HEK293 (cell line): Measurements from ENCODE around the gene UBE2M.

Experiments used
- CTCF ChIA-PET: fragments of 350-600 bp; formaldehyde crosslinking; extraction: SDS; loops from one replicate; lab custom pipeline; 2021; ENCODE audit warnings: antibody characterized with exemption; lab: Yijun Ruan, JAX
- POLR2A ChIA-PET: fragments of 300-600 bp; formaldehyde crosslinking; extraction: SDS; loops from one replicate; lab custom pipeline; 2020; ENCODE audit warnings: antibody characterized with exemption, inconsistent platforms; lab: Yijun Ruan, JAX
- H3K27ac ChIP-seq: fragments of 200-500 bp; sonication (Bioruptor generic); 2 replicates; pipeline ENCODE4 v1.5.1; 2014; ENCODE audit warnings: low read depth, low read length, control low read depth, inconsistent platforms; ENCODE audit errors: extremely low read depth
- H3K36me3 ChIP-seq, 2 experiments: fragments of 200-500 bp in 1 of 2; sonication (Bioruptor generic) in 1 of 2; 1 replicate in 1 of 2; 2 replicates in 1 of 2; pipeline ENCODE4 v1.5.1; 2014 to 2017; ENCODE audit warnings: inconsistent platforms in 2 of 2, low read length in 2 of 2; ENCODE audit not compliant: control insufficient read depth in 2 of 2, insufficient read depth in 1 of 2
- H3K4me1 ChIP-seq: fragments of 200-500 bp; sonication (Bioruptor generic); 2 replicates; pipeline ENCODE4 v1.5.1; 2014; ENCODE audit warnings: mild to moderate bottlenecking, low read length, inconsistent platforms; ENCODE audit not compliant: control insufficient read depth, insufficient read depth
- H3K4me3 ChIP-seq: 2 replicates; pipeline ENCODE4 v1.5.1; 2011; ENCODE audit warnings: low read depth, mild to moderate bottlenecking, control low read depth, low read length, moderate library complexity
- H3K9me3 ChIP-seq: fragments of 200-500 bp; sonication (Bioruptor generic); 2 replicates; pipeline ENCODE4 v1.5.1; 2014; ENCODE audit warnings: low read depth, low read length, inconsistent platforms; ENCODE audit not compliant: control insufficient read depth, insufficient read depth
- BCL6B ChIP-seq: fragments of 450-650 bp; formaldehyde crosslinking; IDR thresholded peaks from 2 replicates; pipeline ENCODE4 v1.5.1; 2017; ENCODE audit warnings: missing biosample characterization, missing genetic modification characterization
- HOXD13 ChIP-seq: sonication (generic); formaldehyde crosslinking; IDR thresholded peaks from 2 replicates; pipeline ENCODE4 v1.8.0; 2022; ENCODE audit warnings: missing genetic modification reagents, borderline replicate concordance
- KLF17 ChIP-seq: fragments of 450-650 bp; formaldehyde crosslinking; IDR thresholded peaks from 2 replicates; pipeline ENCODE4 v1.5.1; 2016; ENCODE audit warnings: missing biosample characterization, missing genetic modification characterization
- PRDM10 ChIP-seq: fragments of 450-650 bp; formaldehyde crosslinking; IDR thresholded peaks from 2 replicates; pipeline ENCODE4 v1.5.1; 2016; ENCODE audit warnings: missing biosample characterization, missing genetic modification characterization
- SCRT1 ChIP-seq: fragments of 450-650 bp; formaldehyde crosslinking; IDR thresholded peaks from 2 replicates; pipeline ENCODE4 v1.5.1; 2016; ENCODE audit warnings: missing biosample characterization, missing genetic modification characterization, borderline replicate concordance
- SETDB1 ChIP-seq: IDR thresholded peaks from one replicate; pipeline ENCODE4 v1.6.1; 2017; ENCODE audit warnings: mild to moderate bottlenecking, low read length, moderate library complexity, mixed read lengths; ENCODE audit not compliant: insufficient read length
- ZBTB26 ChIP-seq: fragments of 450-650 bp; formaldehyde crosslinking; optimal IDR thresholded peaks from 2 replicates; pipeline ENCODE3; 2016; ENCODE audit warnings: missing biosample characterization, mild to moderate bottlenecking, missing genetic modification characterization
- ZBTB48 ChIP-seq: fragments of 450-650 bp; formaldehyde crosslinking; IDR thresholded peaks from 2 replicates; pipeline ENCODE4 v1.5.1; 2016; ENCODE audit warnings: missing biosample characterization, missing genetic modification characterization
- ZBTB8A ChIP-seq: fragments of 450-650 bp; formaldehyde crosslinking; IDR thresholded peaks from 2 replicates; pipeline ENCODE4 v1.5.1; 2016; ENCODE audit warnings: missing biosample characterization, missing genetic modification characterization
- ZFP3 ChIP-seq: fragments of 450-650 bp; formaldehyde crosslinking; IDR thresholded peaks from 2 replicates; pipeline ENCODE4 v1.5.1; 2016; ENCODE audit warnings: low read depth, missing biosample characterization, missing genetic modification characterization
- ZNF10 ChIP-seq: fragments of 450-650 bp; formaldehyde crosslinking; IDR thresholded peaks from 2 replicates; pipeline ENCODE4 v1.5.1; 2017; ENCODE audit warnings: missing biosample characterization, missing genetic modification characterization
- ZNF133 ChIP-seq: fragments of 450-650 bp; formaldehyde crosslinking; IDR thresholded peaks from 2 replicates; pipeline ENCODE4 v1.5.1; 2016; ENCODE audit warnings: missing biosample characterization, missing genetic modification characterization
- ZNF18 ChIP-seq: fragments of 450-650 bp; formaldehyde crosslinking; IDR thresholded peaks from 2 replicates; pipeline ENCODE4 v1.5.1; 2016; ENCODE audit warnings: missing biosample characterization, missing genetic modification characterization
- ZNF274 ChIP-seq, 2 experiments: fragments of 200-500 bp in 1 of 2; fragments of 450-650 bp in 1 of 2; sonication (Bioruptor generic) in 1 of 2; formaldehyde crosslinking in 1 of 2; IDR thresholded peaks; 2 replicates each; pipeline versions ENCODE4 v1.5.1 to v1.6.1; 2014 to 2016; ENCODE audit warnings: borderline replicate concordance in 1 of 2, inconsistent platforms in 1 of 2, low read length in 1 of 2, missing biosample characterization in 1 of 2, missing genetic modification characterization in 1 of 2
- ZNF423 ChIP-seq: fragments of 450-650 bp; formaldehyde crosslinking; IDR thresholded peaks from 2 replicates; pipeline ENCODE4 v1.5.1; 2016; ENCODE audit warnings: missing biosample characterization, missing genetic modification characterization
- ZNF514 ChIP-seq: fragments of 450-650 bp; formaldehyde crosslinking; IDR thresholded peaks from 2 replicates; pipeline ENCODE4 v1.5.1; 2016; ENCODE audit warnings: missing biosample characterization, missing genetic modification characterization
- ZNF518A ChIP-seq: fragments of 450-650 bp; formaldehyde crosslinking; conservative IDR thresholded peaks from 2 replicates; pipeline ENCODE4 v1.5.1; 2016; ENCODE audit warnings: low read depth, missing biosample characterization, missing genetic modification characterization
- ZNF548 ChIP-seq: fragments of 450-650 bp; formaldehyde crosslinking; IDR thresholded peaks from 2 replicates; pipeline ENCODE4 v1.5.1; 2016; ENCODE audit warnings: missing biosample characterization, missing genetic modification characterization
- ZNF558 ChIP-seq: fragments of 450-650 bp; formaldehyde crosslinking; IDR thresholded peaks from 2 replicates; pipeline ENCODE4 v1.5.1; 2016; ENCODE audit warnings: missing biosample characterization, missing genetic modification characterization
- ZNF585B ChIP-seq: fragments of 450-650 bp; formaldehyde crosslinking; IDR thresholded peaks from 2 replicates; pipeline ENCODE4 v1.5.1; 2016; ENCODE audit warnings: missing biosample characterization, missing genetic modification characterization
- ZNF791 ChIP-seq: fragments of 450-650 bp; formaldehyde crosslinking; IDR thresholded peaks from 2 replicates; pipeline ENCODE4 v1.5.1; 2016; ENCODE audit warnings: missing biosample characterization, missing genetic modification characterization
- ZNF843 ChIP-seq: fragments of 450-650 bp; formaldehyde crosslinking; IDR thresholded peaks from 2 replicates; pipeline ENCODE4 v1.5.1; 2016; ENCODE audit warnings: missing biosample characterization, missing genetic modification characterization
- ZSCAN30 ChIP-seq: fragments of 450-650 bp; IDR thresholded peaks from 2 replicates; pipeline ENCODE4 v1.5.1; 2018; ENCODE audit warnings: missing biosample characterization, mild to moderate bottlenecking, missing genetic modification characterization, moderate library complexity

UBE2M gene

GRCh38 chr19:58558623-58559274 is 338 bp upstream of the UBE2M start:
- H3K4me1 ChIP-seq: peaks cover 17% of the 10 kb centered on the region
- peaks cover 9 to 49% of the 10 kb centered on the region in 2 experiments for H3K36me3 ChIP-seq
- H3K9me3 ChIP-seq: no peaks in the 10 kb centered on the region
- peak overlapping the region; percentile 89 for H3K4me3 ChIP-seq
- H3K27ac ChIP-seq: peak overlapping the region; percentile 99
- POLR2A ChIA-PET: interaction anchor here (0.6 to 4.0 kb wide), 13 partner anchors 9 to 150 kb away, joined by 3 to 62 read pairs (median 5); partner anchors contain the start of genes MZF1, TRIM28, ZBTB45 and ZNF324B
- CTCF ChIA-PET: no interaction called here
- TF ChIP-seq ZNF548: no peak
- no peak for TF ChIP-seq ZNF133
- TF ChIP-seq ZNF514: no peak
- TF ChIP-seq ZBTB26 (tag by site-specific recombination): peak; percentile 72
- TF ChIP-seq ZBTB48: no peak
- TF ChIP-seq KLF17 (tag by site-specific recombination): no peak
- TF ChIP-seq ZFP3: no peak
- TF ChIP-seq ZNF423 (tag by site-specific recombination): no peak
- TF ChIP-seq PRDM10 (tag by site-specific recombination): no peak; the same call in 1 of the 2 replicates
- TF ChIP-seq ZNF274 (IDR thresholded peaks at IDR 0.05; ENCODE audit: low read length): no peak
- no peak for TF ChIP-seq ZNF274 (tag by site-specific recombination; IDR thresholded peaks at IDR 0.05; ENCODE audit: borderline replicate concordance)
- no peak for TF ChIP-seq BCL6B (tag by site-specific recombination)
- TF ChIP-seq ZNF518A (tag by site-specific recombination): peak; percentile 38
- no peak; the same call in 1 of the 2 replicates for TF ChIP-seq ZNF10 (tag by site-specific recombination)
- TF ChIP-seq ZSCAN30: peak; percentile 55; the same call in 1 of the 2 replicates
- TF ChIP-seq ZBTB8A (tag by site-specific recombination): no peak
- no peak for TF ChIP-seq ZNF585B (tag by site-specific recombination)
- TF ChIP-seq SETDB1: no peak
- no peak for TF ChIP-seq ZNF18 (tag by site-specific recombination)
- TF ChIP-seq ZNF558 (tag by site-specific recombination): no peak
- no peak for TF ChIP-seq ZNF791 (tag by site-specific recombination)
- TF ChIP-seq HOXD13: no peak
- TF ChIP-seq SCRT1 (tag by site-specific recombination): no peak
- TF ChIP-seq ZNF843: peak; percentile 17
